HG02973 (cell line): ENCODE data around the gene DDN.

Experiments used
- ATAC-seq: cut with Tn5 transposase; IDR thresholded peaks from one replicate; pipeline ENCODE4 v1.9.1; 2021; ENCODE audit warnings: moderate library complexity; ENCODE audit not compliant: unreplicated experiment

Gene DDN

GRCh38 chr12:48985475-48985897, 13.7 kb downstream of the DDN start:
- ATAC-seq = no peak

DNA sequence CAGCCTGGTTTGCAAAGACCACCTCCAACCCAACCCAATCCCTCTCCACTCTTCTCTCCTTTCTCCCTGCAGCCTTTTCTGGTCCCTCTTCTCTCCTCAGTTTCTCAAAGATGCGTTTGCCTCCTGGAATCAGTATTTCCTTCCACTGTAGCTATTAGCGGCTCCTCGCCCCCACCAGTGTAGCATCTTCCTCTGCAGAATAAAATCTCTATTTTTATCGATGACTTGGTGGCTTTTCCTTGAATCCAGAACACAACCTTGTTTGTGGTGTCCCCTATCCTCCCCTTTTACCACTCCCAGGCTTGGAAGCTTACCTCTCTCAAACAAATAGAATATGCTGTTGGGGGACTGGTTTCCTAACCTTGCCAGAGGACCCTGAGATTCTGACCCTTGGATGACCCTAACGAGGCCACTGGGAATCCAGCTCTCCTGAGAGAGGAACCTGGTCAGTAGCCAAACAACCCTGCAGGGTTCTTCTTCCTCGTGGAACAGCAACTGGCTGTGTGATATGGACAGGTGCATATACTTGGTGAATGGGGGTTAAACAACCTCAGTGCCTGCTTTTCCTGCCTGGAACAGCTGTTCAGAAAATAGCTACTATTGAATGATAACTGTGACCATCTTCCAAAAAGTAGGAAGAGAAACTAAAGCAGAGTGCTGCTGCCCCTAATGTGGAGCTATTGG, 16.6 kb downstream of the DDN start:
- ATAC-seq = no peak

- ATAC-seq = no peak
Measured at GRCh38 chr12:48981757-48982157, 17.4 kb downstream of the DDN start.

DNA sequence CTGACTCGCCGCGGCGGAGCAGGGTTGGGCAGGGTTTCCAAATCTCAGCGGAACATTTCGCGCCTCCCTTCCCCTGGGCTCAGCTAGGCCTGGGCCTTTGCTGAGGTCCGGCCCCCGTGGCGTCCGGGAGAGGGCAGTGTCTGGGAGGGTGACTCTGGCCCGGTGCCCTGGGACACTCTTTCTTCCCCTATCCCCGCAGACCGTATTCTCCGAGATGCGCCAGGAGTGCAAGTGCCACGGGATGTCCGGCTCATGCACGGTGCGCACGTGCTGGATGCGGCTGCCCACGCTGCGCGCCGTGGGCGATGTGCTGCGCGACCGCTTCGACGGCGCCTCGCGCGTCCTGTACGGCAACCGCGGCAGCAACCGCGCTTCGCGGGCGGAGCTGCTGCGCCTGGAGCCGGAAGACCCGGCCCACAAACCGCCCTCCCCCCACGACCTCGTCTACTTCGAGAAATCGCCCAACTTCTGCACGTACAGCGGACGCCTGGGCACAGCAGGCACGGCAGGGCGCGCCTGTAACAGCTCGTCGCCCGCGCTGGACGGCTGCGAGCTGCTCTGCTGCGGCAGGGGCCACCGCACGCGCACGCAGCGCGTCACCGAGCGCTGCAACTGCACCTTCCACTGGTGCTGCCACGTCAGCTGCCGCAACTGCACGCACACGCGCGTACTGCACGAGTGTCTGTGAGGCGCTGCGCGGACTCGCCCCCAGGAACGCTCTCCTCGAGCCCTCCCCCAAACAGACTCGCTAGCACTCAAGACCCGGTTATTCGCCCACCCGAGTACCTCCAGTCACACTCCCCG, 18.0 kb downstream of the DDN start:
- no peak for ATAC-seq

DNA sequence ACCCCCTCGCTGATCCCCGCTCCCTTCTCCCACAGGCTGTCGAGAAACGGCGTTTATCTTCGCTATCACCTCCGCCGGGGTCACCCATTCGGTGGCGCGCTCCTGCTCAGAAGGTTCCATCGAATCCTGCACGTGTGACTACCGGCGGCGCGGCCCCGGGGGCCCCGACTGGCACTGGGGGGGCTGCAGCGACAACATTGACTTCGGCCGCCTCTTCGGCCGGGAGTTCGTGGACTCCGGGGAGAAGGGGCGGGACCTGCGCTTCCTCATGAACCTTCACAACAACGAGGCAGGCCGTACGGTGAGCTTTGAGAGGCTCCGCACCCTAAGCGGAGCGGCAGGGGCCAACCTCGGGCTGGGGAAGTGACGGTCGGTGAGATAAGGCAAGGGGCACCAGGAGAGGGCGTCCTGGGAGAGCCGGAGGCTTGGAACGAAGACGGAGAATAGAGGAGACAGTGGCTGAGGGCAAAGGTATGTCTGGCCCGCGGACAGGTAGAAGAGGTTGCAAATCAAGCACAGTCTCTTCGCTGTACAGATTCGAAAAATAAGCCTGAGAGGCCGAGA, 18.7 kb downstream of the DDN start:
- no peak for ATAC-seq

DNA sequence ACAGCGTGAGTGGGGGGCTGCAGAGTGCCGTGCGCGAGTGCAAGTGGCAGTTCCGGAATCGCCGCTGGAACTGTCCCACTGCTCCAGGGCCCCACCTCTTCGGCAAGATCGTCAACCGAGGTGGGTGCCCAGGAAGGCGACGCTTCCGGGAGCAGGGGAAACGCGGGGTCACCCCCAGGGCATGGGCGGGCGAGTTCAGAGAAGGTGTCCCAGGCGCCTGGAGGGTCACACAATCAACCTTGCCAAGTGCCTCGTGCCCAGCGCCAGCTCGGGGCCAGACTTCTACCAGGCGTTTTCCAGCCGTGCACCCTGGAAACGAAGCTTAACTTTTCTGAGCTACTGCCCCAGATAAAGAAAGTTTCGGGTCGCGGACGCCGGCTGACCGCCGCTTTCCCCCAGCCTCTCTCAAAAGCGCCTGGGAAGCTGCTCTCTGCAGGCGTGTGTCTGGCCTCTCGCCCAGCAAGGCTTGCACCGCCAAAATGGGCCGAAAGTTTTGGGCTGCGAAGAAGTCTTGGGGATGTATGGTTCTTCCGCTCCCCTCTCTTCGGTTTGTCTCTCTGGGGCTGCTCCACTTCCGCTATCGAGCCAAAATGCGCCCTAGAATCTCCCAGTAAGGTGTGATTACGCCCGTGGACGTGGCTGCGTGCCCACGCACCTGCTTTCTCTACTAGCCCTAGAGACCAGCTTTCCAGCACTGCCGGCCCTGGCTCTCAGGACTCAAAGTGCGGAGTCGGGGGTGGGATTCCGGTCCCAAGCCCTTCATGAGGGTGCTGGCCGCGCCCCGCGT, 19.4 kb downstream of the DDN start:
- ATAC-seq = no peak

GRCh38 chr12:48978741-48979601, 20.2 kb downstream of the DDN start:
- ATAC-seq = no peak

GRCh38 chr12:48978291-48978740, 20.9 kb downstream of the DDN start, which contains the start of gene WNT1:
TSS of gene WNT1 (plus strand) at chr12:48978322. CDS start at chr12:48978651, 329 bp downstream.
- ATAC-seq = no peak

DNA sequence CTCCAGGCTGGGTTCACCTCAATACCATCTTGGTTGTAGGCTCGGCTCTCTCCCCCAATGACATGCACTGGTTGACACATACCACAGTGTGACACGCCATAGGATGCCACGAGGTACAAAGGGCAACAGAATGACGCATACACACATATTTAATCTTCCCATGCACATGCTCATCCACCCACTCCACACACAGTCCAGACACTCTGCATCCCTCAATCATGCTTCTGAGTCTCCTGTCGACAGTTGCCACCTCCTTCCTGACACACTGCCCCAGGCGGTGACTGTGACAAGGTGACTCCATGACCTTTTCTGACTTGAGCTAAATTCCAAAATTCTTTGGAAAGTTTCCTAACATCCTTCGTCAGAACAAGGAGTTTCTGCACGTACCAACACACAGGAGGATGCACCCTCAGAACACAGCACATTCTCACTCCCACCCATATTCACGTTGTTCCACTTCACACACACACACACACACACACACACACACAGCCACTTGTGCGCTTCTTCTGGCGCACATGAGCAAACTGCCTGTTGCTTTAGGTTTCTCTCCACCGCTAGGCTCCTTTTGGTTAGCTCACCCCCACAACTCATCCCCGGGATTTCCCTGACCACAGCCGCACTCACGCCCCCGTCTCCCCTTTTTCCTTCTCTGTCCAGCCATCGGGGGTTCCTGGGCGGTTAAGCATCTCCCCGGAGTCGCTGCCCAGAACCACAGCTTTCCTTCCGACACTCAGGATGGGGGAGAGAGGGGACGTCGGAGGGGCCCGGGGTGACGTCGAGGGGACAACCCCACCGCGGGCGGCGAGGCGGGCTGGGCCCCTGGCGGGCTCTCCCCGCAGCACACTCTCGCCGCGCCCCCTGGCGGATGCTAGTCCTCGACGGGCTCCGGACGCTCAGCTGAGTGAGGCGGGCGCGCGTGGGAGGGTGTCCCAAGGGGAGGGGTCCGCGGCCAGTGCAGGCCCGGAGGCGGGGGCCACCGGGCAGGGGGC, 21.6 kb downstream of the DDN start:
- peak; percentile 50 for ATAC-seq

- no peak for ATAC-seq
Measured at GRCh38 chr12:48973941-48974673, 25.1 kb downstream of the DDN start.

GRCh38 chr12:48973531-48973930, 25.6 kb downstream of the DDN start:
- ATAC-seq = no peak

GRCh38 chr12:48972952-48973483, 26.2 kb downstream of the DDN start:
- no peak for ATAC-seq

- ATAC-seq = no peak
Measured at GRCh38 chr12:48972213-48972951, 26.8 kb downstream of the DDN start.

GRCh38 chr12:48970702-48971334, 28.4 kb downstream of the DDN start:
- no peak for ATAC-seq

DNA sequence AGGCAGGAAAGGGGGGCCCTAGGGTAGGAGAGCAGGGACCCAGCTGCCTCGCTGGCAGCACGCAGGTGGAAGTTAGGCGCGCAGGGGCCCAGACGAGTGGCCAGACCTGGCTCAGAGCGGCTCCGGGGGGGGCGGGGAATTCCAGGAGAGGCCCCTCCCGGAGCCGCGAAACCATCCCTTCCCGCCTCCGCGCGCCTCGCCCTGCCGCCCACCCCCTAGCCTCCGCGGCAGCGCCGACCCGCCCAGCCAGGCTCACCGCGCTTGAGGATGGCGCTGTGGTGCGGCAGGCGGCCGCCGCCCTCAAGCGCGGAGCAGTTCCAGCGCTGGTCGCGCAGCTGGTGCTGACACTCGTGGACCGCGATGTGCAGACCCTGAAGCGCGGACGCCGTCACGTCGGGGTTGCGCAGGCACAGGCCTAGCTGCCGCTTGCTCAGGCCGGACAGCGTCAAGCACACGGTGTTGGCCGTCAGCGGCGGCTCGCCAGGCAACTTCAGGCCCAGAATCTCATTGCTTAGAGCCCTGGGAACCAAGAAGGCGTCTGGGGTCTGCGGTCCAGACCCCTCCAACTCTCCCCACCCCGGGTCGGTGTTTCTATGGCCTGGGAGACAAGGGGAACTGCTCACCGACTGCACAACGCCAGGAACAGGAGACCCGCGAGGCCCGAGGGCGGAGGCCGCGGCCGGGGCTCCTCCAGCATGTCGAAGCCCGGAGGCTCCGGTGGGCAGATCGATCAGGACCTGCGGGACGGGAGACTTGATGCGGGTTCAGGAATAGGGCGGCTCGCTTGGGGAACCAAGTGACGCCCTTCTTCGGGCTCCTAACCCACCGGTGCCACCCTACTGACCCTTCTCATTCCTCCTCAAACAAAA, 29.1 kb downstream of the DDN start:
- no peak for ATAC-seq
